ENCODE data around the gene RAB3A. TPM values are rescaled to one million over a fixed set of nuclear protein-coding genes. Genes with fewer than 3 reads are reported as not detected.

RAB3A gene
- total RNA-seq, 6 donors from 2014 or later = 0.46 to 5.0 (median 3.4) TPM

GRCh38 chr19:18156841-18157464 is 46.9 kb downstream of the RAB3A start:
- Histone ChIP-seq H3K9me3 (no peaks in the 10 kb centered on the region), H3K27me3 (no peaks in the 10 kb centered on the region), H3K36me3 (peaks cover 0 to 8% (median 7%) of the 10 kb centered on the region in 4 donors), H3K27ac (peak overlapping the region; percentile 22 to 75 (median 62)), H3K4me1 (peaks cover 49 to 66% (median 51%) of the 10 kb centered on the region in 4 donors), H3K4me3 (no peak overlapping the region)
- TF ChIP-seq POLR2A (IDR thresholded peaks at IDR 0.05) (peak in 1 of 4 donors; percentile 42), EP300 (IDR thresholded peaks at IDR 0.05) (no peak)
- 41 to 45% methylated on average over 12 to 22 of the region's 22 CpGs for WGBS, 2 donors
- DNase-seq = peak; percentile 86 to 90
- ATAC-seq (ENCODE audit: low FRiP score in 2 of 2) = peak in 1 of 2 donors; percentile 45

DNA sequence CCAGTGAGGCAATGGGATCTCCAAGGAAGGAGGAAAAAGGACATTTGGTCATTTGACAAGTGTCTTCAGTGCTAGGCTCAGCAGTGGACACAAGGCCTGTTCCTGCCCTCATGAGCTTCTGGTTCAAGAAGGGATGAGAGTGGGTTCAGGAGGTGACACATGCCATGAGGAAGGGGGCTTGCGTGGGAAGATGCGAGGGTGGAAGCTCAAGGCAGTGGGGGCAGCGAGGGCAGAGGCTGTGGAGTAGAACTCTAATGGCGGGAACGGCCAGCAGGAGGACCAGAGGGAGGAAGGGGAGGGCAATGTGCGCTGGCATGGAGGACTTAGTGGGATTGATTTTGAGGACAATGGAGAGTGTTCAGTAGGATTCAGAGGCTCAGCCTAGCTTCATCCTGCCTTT is 47.6 kb downstream of the RAB3A start:
- Histone ChIP-seq H3K27me3 (no peaks in the 10 kb centered on the region), H3K9me3 (no peaks in the 10 kb centered on the region), H3K27ac (peak overlapping the region in 3 of 4 donors; percentile 58 to 75 (median 67)), H3K4me1 (peaks cover 49 to 66% (median 53%) of the 10 kb centered on the region in 4 donors), H3K4me3 (no peak overlapping the region), H3K36me3 (peaks cover 0 to 8% (median 6%) of the 10 kb centered on the region in 4 donors)
- TF ChIP-seq POLR2A (IDR thresholded peaks at IDR 0.05) = no peak
- TF ChIP-seq, protein P1, sequence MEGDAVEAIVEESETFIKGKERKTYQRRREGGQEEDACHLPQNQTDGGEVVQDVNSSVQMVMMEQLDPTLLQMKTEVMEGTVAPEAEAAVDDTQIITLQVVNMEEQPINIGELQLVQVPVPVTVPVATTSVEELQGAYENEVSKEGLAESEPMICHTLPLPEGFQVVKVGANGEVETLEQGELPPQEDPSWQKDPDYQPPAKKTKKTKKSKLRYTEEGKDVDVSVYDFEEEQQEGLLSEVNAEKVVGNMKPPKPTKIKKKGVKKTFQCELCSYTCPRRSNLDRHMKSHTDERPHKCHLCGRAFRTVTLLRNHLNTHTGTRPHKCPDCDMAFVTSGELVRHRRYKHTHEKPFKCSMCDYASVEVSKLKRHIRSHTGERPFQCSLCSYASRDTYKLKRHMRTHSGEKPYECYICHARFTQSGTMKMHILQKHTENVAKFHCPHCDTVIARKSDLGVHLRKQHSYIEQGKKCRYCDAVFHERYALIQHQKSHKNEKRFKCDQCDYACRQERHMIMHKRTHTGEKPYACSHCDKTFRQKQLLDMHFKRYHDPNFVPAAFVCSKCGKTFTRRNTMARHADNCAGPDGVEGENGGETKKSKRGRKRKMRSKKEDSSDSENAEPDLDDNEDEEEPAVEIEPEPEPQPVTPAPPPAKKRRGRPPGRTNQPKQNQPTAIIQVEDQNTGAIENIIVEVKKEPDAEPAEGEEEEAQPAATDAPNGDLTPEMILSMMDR (IDR thresholded peaks at IDR 0.05) = no peak
- TF ChIP-seq POLR2AphosphoS5 (IDR thresholded peaks at IDR 0.05) = no peak
- TF ChIP-seq EP300 (IDR thresholded peaks at IDR 0.05) = no peak
- 87 to 93% methylated on average over 6 of the region's 6 CpGs for WGBS, 2 donors
- no peak for ATAC-seq (ENCODE audit: low FRiP score in 2 of 2)
- no peak for DNase-seq

DNA sequence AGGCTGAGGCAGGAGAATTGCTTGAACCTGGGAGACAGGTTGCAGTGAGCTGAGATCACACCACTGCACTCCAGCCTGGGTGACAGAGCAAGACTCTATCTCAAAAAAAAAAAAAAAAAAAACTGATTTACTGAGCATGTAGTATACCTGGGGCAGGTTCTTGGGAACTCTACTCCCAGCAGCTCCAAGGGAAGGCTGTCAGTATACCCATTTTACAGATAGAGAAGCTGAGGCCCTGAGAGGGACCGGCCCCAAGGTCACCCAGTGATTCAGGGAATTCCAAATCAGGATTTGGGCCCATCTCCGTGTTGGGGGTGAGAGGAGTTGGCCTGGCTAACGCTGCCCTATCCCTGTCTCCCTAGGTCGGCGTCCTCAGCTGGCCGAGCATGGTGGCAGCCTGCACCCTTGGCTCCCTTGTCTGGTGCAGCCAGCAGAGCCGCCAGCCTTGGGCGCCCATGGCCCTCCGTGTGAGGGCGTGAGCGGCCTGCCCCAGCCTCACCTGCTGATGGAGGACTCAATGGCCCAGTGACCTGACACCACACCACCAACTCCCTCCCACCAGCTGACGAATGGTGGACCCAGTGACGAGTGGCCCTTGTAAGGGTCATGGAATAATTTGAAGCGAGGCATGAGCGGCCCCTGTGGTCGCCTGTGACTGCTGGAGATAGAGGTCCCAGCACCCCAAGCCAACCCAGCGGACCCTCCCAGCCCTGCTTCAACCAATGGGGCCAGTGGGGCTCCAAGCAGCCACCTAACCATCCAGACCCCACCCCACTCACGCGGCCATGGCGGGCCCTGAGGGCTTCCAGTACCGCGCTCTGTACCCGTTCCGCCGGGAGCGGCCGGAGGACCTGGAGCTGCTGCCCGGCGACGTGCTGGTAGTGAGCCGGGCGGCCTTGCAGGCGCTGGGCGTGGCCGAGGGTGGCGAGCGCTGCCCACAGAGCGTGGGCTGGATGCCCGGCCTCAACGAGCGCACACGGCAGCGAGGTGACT is 48.5 kb downstream of the RAB3A start:
- DNase-seq = peak; percentile 53 to 88
- no peaks in the 10 kb centered on the region for H3K27me3 ChIP-seq
- TF ChIP-seq POLR2A (IDR thresholded peaks at IDR 0.05) (no peak), EP300 (IDR thresholded peaks at IDR 0.05) (no peak), POLR2AphosphoS5 (IDR thresholded peaks at IDR 0.05) (no peak)
- TF ChIP-seq, protein P1 (IDR thresholded peaks at IDR 0.05) = no peak
- ATAC-seq (ENCODE audit: low FRiP score in 2 of 2) = no peak
- H3K4me1 ChIP-seq = peaks cover 42 to 58% (median 46%) of the 10 kb centered on the region in 4 donors
- peaks cover 0 to 8% (median 6%) of the 10 kb centered on the region in 4 donors for H3K36me3 ChIP-seq
- 82 to 93% methylated on average over 18 to 41 of the region's 43 CpGs for WGBS, 2 donors
- H3K4me3 ChIP-seq = no peak overlapping the region
- H3K9me3 ChIP-seq = no peaks in the 10 kb centered on the region
- H3K27ac ChIP-seq = peak overlapping the region in 2 of 4 donors; percentile 58 to 67

- WGBS, 2 donors = 3 to 11% methylated on average over 8 to 16 of the region's 38 CpGs
- DNase-seq (peak in 1 of 2 donors; percentile 89), ATAC-seq (ENCODE audit: low FRiP score in 2 of 2) (no peak)
- Histone ChIP-seq H3K27me3 (no peaks in the 10 kb centered on the region), H3K36me3 (peaks cover 0 to 14% (median 7%) of the 10 kb centered on the region in 4 donors), H3K27ac (peak overlapping the region; percentile 92 to 97 (median 94)), H3K4me1 (peaks cover 42 to 56% (median 44%) of the 10 kb centered on the region in 4 donors), H3K9me3 (no peaks in the 10 kb centered on the region), H3K4me3 (peak overlapping the region; percentile 39 to 98 (median 94))
- TF ChIP-seq EP300 (IDR thresholded peaks at IDR 0.05) (no peak), POLR2A (IDR thresholded peaks at IDR 0.05) (no peak), POLR2AphosphoS5 (IDR thresholded peaks at IDR 0.05) (no peak)
- TF ChIP-seq, protein P1 (IDR thresholded peaks at IDR 0.05) = no peak
Measured at GRCh38 chr19:18153556-18154134, 50.2 kb downstream of the RAB3A start.

Measured in upper lobe of left lung (tissue), 6 donors.